ENCODE data around the gene PRELID3B. TPM values are rescaled to one million over a fixed set of nuclear protein-coding genes. Genes with fewer than 3 reads are reported as not detected.

PRELID3B gene
- total RNA-seq, 1 experiment from 2014 or later, result 129 TPM

- Histone ChIP-seq H3K4me2 (ENCODE audit: low read length) (no peak overlapping the region), H2AFZ (ENCODE audit: low read depth, low read length, poor library complexity, severe bottlenecking) (no peak overlapping the region), H3K79me2 (ENCODE audit: insufficient read depth, low read length) (no peaks in the 10 kb centered on the region), H3K9me3 (ENCODE audit: control insufficient read depth in 1 of 2, insufficient read depth in 1 of 2, low read depth in 1 of 2, low read length in 2 of 2) (no peaks in the 10 kb centered on the region), H3K9me2 (ENCODE audit: insufficient read depth) (no peaks in the 10 kb centered on the region), H3K4me1 (ENCODE audit: control insufficient read depth in 1 of 2, insufficient read depth in 2 of 2, low read length in 2 of 2) (peaks cover 0 to 8% of the 10 kb centered on the region in 2 experiments; a peak in 1 of 4 replicates), H3K4me3 (replicated peaks in 1 of 2; ENCODE audit: low read depth in 1 of 2, low read length in 2 of 2) (no peak overlapping the region), H3K9ac (ENCODE audit: low read length) (no peak overlapping the region), H3K27me3 (ENCODE audit: insufficient read depth, low read length) (peaks cover 42% of the 10 kb centered on the region), H3K27ac (ENCODE audit: low read depth, low read length) (no peak overlapping the region), H3K36me3 (ENCODE audit: control insufficient read depth in 1 of 2, insufficient read depth in 2 of 2, low read length in 2 of 2) (no peaks in the 10 kb centered on the region), H4K20me1 (ENCODE audit: insufficient read depth) (no peaks in the 10 kb centered on the region)
- CTCF ChIA-PET, result no interaction called here
- TF ChIP-seq CTCF (IDR thresholded peaks at IDR 0.05 in 2 of 3, conservative IDR thresholded peaks at IDR 0.05 in 1 of 3; ENCODE audit: borderline replicate concordance in 1 of 3, insufficient read depth in 1 of 3, low read depth in 2 of 3, low read length in 2 of 3) (no peak), TCF7L2 (IDR thresholded peaks at IDR 0.05; ENCODE audit: borderline replicate concordance, extremely low read depth, insufficient read depth, insufficient read length) (no peak), CEBPB (IDR thresholded peaks at IDR 0.05; ENCODE audit: low read depth) (no peak), SIN3A (IDR thresholded peaks at IDR 0.05; ENCODE audit: low read depth) (no peak), ZFX (IDR thresholded peaks at IDR 0.05) (no peak), SRF (IDR thresholded peaks at IDR 0.05; ENCODE audit: low read depth) (no peak), POLR2AphosphoS5 (IDR thresholded peaks at IDR 0.05; ENCODE audit: low read depth, low read length) (no peak), MAX (IDR thresholded peaks at IDR 0.05) (no peak), JUND (IDR thresholded peaks at IDR 0.05) (no peak), EZH2 (IDR thresholded peaks at IDR 0.05) (no peak), FOSL1 (IDR thresholded peaks at IDR 0.05; ENCODE audit: low read depth) (no peak), ZNF274 (IDR thresholded peaks at IDR 0.05; ENCODE audit: low read depth, low read length) (no peak), POLR2A (IDR thresholded peaks at IDR 0.05; ENCODE audit: borderline replicate concordance, extremely low read depth, insufficient read depth, insufficient read length) (no peak), ATF3 (IDR thresholded peaks at IDR 0.05) (no peak), ZBTB33 (IDR thresholded peaks at IDR 0.05; ENCODE audit: extremely low read depth, insufficient replicate concordance, low read length) (no peak), YY1 (IDR thresholded peaks at IDR 0.05; ENCODE audit: extremely low read depth, insufficient replicate concordance, low read depth, low read length) (no peak), RAD21 (IDR thresholded peaks at IDR 0.05; ENCODE audit: low read depth) (no peak), EZH2phosphoT487 (IDR thresholded peaks at IDR 0.05; ENCODE audit: borderline replicate concordance) (no peak), SP1 (IDR thresholded peaks at IDR 0.05; ENCODE audit: low read depth) (no peak), ELF1 (IDR thresholded peaks at IDR 0.05; ENCODE audit: borderline replicate concordance, low read depth) (no peak)
- RAD21 ChIA-PET (ENCODE audit: low non-redundant PET in 1 of 2, low total read pairs in 2 of 2, uncharacterized antibody in 2 of 2, unreplicated experiment in 2 of 2), result no interaction called here
- intact Hi-C loops (cut with micrococcal nuclease), result no loop called here
- no peak for DNase-seq (ENCODE audit: low read depth, low spot score)
- POLR2A ChIA-PET, result no interaction called here
- BruUV-seq (replicated peaks), result no TSS peak
- no peak for ATAC-seq
These were observed 28.6 kb upstream of the PRELID3B start for GRCh38 chr20:59071216-59071615.
